NT2/D1 (cell line): ENCODE results near the gene BOD1L1.
A peak's percentile ranks its signal among the peaks of the same experiment; 100 is the strongest.

Experiments used
- DNase-seq: peaks from one replicate; pipeline ENCODE4 v3.0.0-alpha.2; 2011; ENCODE audit warnings: low read depth, low spot score
- H3K27me3 ChIP-seq: 2 replicates; pipeline ENCODE4 v1.6.0; 2011; ENCODE audit warnings: mild to moderate bottlenecking; ENCODE audit not compliant: insufficient read length, insufficient read depth
- H3K36me3 ChIP-seq: 2 replicates; pipeline ENCODE4 v1.6.1; 2011; ENCODE audit warnings: mild to moderate bottlenecking, low read length, mixed read lengths; ENCODE audit not compliant: insufficient read depth, insufficient read length
- H3K4me1 ChIP-seq: 2 replicates; pipeline ENCODE4 v1.5.1; 2011; ENCODE audit not compliant: insufficient read depth, insufficient read length
- H3K4me3 ChIP-seq: 2 replicates; pipeline ENCODE4 v1.5.1; 2011; ENCODE audit warnings: low read depth; ENCODE audit not compliant: insufficient read length
- H3K9ac ChIP-seq: 2 replicates; pipeline ENCODE4 v1.6.0; 2011; ENCODE audit warnings: low read depth; ENCODE audit not compliant: insufficient read length
- H3K9me3 ChIP-seq: 2 replicates; pipeline ENCODE4 v1.5.1; 2011; ENCODE audit warnings: mild to moderate bottlenecking, low read length; ENCODE audit not compliant: insufficient read depth
- SUZ12 ChIP-seq: IDR thresholded peaks from 2 replicates; pipeline ENCODE4 v1.6.1; 2011; ENCODE audit not compliant: insufficient read length, insufficient read depth; ENCODE audit errors: extremely low read depth
- YY1 ChIP-seq: IDR thresholded peaks from 2 replicates; pipeline ENCODE4 v1.6.1; 2011; ENCODE audit not compliant: insufficient read length, insufficient read depth
- ZNF274 ChIP-seq: IDR thresholded peaks from 2 replicates; pipeline ENCODE4 v1.6.1; 2011; ENCODE audit warnings: mild to moderate bottlenecking, low read depth, low read length

The BOD1L1 gene

DNA sequence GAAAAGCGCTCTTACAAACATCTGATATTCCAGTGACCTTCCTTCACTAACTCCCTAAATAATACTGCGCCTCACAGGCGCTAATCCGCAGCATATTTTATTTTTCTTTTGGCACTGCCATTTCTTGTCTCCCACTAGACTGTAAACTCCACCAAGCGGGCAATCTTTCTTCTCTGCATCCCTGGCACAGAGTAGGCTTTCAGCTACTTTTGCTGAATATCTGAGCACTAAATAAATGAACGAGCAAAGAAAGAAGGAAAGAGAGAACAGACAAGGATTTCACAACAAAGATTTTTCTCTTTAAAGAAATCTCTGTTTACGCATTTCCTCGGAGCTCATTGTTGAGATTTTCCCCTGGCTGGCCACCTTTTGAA lies 95.9 kb downstream of the BOD1L1 start:
- TF ChIP-seq ZNF274 (no peak), SUZ12 (no peak)

DNA sequence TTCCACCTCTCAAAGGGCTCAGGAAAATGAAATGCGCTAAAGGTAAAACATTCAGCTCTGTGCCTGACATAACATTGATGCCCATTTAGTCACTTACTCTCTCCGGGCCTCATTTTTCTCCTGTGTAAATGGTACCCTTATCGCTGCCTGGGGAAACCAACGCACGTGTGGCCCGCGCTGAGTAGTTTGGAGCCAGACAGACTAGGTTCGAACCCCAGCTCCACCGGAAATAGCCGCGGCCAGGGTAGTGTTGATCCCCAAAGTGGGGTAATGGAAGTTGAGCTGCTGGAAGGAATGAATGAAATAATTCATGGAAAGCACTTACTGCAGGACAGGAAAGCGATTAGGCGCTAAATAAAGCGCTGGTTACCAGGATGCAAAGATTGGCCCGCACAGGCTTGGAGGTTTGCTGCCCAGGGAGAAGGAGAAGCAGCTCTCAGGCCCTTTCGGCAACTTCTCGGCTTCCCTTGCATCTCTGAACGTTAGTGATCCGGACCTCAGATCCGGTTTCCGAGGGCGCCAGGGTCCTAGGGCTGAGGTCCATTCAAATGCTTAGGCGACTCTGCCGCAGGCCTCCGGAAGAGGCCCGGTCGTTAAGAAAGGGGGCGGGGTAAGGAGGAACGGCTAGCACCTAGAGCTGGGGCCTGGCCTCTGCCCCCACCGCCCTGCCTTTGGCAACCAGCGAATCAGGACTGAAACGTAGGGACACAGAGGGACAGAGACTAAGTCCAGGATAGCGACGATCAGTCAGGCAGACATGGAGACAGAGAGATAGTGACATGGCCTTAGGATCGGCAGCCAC lies 96.5 kb downstream of the BOD1L1 start:
- peak; percentile 72 for DNase-seq

More for the DNA sequence above, 95.9 kb downstream of the BOD1L1 start:
- Histone ChIP-seq H3K36me3 (peaks cover 6% of the 10 kb centered on the region), H3K27me3 (no peaks in the 10 kb centered on the region), H3K4me1 (peaks cover 13% of the 10 kb centered on the region), H3K9ac (peak overlapping the region; percentile 69), H3K9me3 (no peaks in the 10 kb centered on the region), H3K4me3 (peak overlapping the region; percentile 42)
- no peak for DNase-seq

DNA sequence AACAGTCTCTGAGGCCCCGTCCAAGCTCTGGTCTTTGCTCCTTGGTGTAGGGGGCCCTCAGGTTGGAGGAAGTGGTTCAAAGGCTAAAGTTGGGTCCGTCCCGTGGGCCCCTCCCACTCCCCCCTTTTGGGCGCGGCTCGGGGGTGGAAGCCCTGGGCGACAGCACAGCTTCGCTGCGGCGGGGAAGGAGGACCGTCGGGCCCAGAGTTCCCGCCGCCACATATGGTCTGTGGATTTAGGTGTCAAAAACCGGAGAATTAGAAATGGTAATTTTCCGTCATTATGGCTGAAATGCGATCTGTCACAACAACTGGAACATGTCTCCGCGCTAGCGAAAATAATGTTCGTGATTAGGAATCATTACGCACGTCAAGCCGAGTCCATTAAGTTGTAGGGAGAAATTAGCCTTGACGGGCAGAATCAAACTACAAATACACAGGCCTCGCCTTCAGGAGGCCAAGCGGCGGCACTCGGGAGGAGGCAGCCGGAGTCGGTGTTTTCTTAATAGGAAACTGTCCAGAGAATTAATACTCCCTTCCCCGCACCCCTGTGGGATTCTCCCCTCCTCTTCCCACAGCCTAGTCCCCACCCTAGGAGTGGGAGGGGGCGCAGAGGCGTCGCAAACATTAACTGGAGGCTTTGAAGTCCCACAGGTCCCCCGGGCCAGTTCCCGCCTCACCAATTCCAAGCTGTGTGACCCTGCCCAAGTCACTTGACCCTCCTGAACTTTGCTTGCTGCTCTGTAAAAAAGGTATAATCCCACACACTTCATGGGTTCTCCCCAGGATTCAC lies 98.2 kb downstream of the BOD1L1 start:
- TF ChIP-seq ZNF274 = no peak
- no peak for TF ChIP-seq YY1
- TF ChIP-seq SUZ12 = no peak
- no peak for DNase-seq
- Histone ChIP-seq H3K27me3 (no peaks in the 10 kb centered on the region), H3K36me3 (peaks cover 12% of the 10 kb centered on the region), H3K4me1 (peaks cover 8% of the 10 kb centered on the region), H3K9me3 (peaks cover 9% of the 10 kb centered on the region; the same call in 1 of the 2 replicates), H3K9ac (no peak overlapping the region), H3K4me3 (no peak overlapping the region)

More for the DNA sequence above, 96.5 kb downstream of the BOD1L1 start:
- Histone ChIP-seq H3K27me3 (no peaks in the 10 kb centered on the region), H3K36me3 (peaks cover 6% of the 10 kb centered on the region), H3K9me3 (no peaks in the 10 kb centered on the region), H3K9ac (peak overlapping the region; percentile 81), H3K4me3 (peak overlapping the region; percentile 42), H3K4me1 (peaks cover 12% of the 10 kb centered on the region)
- TF ChIP-seq SUZ12 = no peak

DNA sequence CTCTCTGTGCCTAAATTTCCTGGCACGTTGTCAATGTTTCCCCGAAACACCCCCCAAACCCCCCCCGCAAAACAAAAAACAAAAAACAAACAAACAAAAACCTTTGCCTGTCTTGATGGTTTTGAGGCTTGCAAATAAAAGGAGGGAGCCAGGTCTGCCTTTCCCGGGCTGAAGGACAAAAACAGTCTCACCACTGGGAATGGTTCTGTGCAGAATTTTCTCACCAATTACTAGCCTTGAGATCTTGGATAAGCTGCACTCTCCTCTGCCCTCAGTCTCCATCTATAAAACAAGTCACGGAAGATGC lies 98.8 kb downstream of the BOD1L1 start:
- Histone ChIP-seq H3K27me3 (no peaks in the 10 kb centered on the region), H3K9me3 (peaks cover 14% of the 10 kb centered on the region; the same call in 1 of the 2 replicates), H3K9ac (no peak overlapping the region), H3K4me3 (no peak overlapping the region), H3K36me3 (peaks cover 14% of the 10 kb centered on the region), H3K4me1 (peaks cover 4% of the 10 kb centered on the region)
- no peak for DNase-seq
- no peak for TF ChIP-seq ZNF274
- no peak for TF ChIP-seq YY1
- TF ChIP-seq SUZ12 = no peak

DNA sequence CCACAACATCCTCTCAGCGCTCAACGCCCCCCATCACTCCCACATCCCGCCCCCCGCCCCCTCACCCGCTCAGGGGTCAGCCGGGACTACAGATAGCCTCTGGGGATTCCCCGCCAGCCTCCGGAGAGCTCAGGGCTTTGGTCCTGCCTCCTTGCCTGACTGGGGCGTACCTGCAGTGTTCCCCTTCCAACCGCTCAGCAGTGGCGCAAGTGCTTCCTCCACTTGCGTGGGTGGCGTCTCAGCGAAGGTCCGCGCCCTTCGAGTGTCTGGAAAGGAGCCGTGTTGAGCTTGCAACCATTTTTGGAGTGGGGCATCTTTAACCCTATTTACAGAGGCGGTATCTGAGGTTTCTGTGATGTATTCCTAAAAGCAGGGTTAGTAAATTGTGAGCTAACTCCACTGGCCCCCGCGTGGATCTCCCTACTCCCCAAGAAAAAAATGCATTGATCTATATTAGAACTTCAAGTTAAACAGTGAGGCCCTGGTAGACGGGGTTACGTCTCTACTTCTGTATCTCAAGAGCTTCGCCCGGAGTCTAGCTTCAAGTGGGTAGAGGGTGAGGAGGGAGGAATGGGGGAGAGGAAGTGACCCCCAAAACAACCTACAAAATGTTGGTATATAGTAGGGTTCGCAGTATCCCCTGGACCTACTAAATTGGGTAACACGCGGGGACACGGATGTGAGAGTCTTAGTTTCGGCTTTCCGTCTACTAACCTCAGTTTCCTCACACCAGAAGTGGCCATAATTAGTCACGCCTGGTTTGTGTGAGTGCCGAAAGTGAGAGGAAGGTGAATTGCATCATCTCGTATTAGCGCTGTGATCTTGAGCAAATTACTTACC lies 99.3 kb downstream of the BOD1L1 start:
- Histone ChIP-seq H3K27me3 (no peaks in the 10 kb centered on the region), H3K9ac (no peak overlapping the region), H3K4me3 (no peak overlapping the region), H3K9me3 (peaks cover 16% of the 10 kb centered on the region; the same call in 1 of the 2 replicates), H3K4me1 (no peaks in the 10 kb centered on the region), H3K36me3 (peaks cover 15% of the 10 kb centered on the region)
- no peak for DNase-seq
- TF ChIP-seq YY1 (no peak), ZNF274 (no peak), SUZ12 (no peak)

DNA sequence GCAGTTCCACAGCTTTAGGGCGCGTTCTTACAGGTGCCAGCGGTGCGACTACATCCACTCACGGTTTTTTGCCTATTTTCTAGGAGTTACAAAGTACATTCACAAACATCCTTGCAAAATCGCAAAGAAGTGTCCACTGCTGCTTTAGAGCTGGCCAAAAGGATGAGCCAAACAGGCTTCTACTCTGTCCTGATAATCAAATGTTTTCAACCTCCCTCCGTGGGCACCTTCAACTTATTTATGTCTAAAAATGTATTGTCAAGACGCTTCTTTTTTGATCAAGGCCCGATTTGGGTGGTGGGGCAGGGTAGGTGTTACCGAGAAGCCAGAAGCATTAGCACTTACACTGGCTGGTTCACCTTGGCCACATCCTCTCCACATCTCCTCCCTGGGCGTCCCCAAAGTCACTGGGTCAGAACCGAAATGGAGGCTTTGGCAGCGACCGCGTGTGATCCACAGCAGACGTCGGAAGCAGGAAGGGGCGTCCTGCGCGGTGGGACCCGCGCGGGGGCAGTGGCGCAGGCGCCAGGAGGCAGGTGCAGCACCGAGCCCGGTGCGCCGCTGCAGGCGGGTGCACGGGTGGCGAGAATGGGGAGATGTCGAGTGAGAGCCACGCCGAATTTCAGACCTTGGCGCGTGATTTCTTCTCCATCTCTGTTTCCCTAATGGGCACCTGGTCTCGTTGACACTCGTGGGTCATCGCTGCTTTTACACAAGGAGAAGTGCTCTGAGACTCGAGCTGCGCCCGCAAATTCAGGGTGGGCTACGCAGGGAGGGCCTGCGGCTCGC lies 100.1 kb downstream of the BOD1L1 start:
- no peak for DNase-seq
- H3K4me3 ChIP-seq = no peak overlapping the region
- peaks cover 16% of the 10 kb centered on the region; the same call in 1 of the 2 replicates for H3K9me3 ChIP-seq
- H3K27me3 ChIP-seq = no peaks in the 10 kb centered on the region
- peaks cover 20% of the 10 kb centered on the region for H3K36me3 ChIP-seq
- TF ChIP-seq SUZ12 = no peak
- no peak for TF ChIP-seq ZNF274
- no peak for TF ChIP-seq YY1
- H3K4me1 ChIP-seq = no peaks in the 10 kb centered on the region
- H3K9ac ChIP-seq = no peak overlapping the region
